Activated T-cell treated with anti-CD3 and anti-CD28 coated beads for 48 hours (primary cell): ENCODE measurements around the gene SLITRK1.

Experiments
- DNase-seq: peaks from one replicate; pipeline ENCODE4 v3.0.0-alpha.2; 2020; ENCODE audit warnings: low read depth

Gene SLITRK1

DNA sequence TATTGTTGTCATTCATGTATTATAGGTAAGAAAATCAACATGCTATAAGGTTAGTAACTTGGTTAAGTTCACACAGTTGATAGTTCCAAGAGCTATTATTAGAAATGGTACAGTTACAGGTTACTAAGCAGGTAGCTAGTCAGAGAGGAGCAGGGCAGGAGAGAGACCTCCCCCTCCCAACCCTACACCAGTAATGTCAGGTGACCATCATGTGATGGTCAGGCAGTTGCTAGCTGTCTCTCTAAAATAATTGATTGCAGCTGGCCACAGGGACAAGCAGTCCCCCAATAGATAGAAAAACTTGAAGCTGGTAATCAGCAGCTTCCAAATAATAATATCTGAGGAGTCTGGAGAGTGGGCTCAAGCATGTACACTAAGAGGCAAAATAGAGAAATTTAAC is 14.6 kb downstream of the SLITRK1 start:
- no peak for DNase-seq

DNA sequence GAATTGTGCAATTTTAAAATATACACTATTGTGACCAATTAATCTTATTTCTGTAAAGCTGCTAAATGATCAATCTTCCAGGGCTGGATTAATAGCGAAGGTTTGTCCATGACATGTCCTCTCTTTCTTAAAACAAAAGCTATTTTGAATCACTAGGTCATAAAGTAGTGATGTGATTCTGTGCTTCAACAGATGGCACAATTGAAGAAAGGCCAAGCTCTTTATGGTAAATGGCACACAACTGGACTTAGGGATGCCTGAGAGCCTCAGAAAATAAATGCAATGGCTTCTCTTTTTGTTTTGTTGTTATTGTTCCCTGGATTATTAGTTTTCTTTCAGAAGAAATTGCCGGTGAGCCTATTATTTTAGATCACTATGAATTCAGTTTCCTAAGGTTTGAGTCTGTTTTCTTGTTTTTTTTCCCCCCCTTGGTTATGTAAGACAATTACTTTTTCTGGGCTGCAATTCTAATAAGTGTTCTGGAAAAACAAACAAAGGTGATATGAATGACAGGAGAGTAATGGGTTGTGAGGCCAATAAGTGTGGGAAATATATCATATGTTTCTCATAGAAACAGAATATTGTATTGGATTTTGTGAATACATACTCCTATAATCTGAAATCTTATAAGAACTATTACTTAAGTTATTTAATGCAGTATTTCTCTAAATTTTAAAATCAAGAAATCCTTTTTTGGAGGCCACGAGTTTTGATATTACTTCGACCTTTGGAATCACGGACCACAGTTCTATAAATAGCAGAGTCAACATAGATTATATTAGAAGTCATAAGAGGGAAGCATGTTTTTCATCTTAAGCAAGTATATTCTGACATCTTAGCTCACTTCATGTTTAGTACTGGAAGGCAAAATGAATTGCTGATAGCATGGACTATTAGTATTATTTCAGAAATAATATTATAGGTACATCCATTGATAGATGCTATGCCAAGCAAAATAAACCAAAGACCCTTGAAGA is 16.8 kb downstream of the SLITRK1 start:
- DNase-seq: no peak

DNA sequence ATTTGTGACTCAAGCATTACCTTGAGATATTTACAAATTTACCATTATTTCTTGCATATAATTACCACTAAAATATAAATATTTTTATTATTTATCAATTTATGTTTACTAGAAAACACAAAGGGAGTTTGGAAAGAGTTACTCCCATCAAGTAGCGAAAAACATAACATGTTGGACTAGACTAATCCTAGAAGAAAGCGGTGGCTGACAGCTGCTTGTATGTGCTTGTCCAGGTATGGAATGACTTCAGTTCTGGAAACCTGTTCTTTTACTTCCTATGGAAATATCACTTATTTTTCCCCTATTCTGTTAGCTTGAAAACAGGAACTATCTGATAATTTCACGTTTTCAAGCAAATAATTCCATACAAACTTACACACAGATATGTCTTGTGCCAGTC is 28.5 kb downstream of the SLITRK1 start:
- no peak for DNase-seq

DNA sequence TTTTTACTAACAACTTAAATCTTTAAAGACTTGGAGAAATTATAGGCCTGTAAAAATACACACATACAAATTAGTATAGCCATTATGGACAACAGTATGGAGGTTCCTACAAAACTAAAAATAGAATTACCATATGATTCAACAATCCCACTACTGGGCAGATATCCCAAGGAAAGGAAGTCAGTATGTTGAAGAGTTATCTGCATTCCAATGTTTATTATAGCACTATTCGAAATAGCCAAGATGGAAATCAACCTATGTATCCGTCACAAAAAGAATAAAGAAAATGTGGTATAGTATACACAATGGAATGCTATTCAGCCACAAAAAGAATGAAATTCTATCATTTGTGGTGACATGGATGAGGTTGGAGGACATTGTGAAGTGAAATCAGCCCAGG is 37.2 kb downstream of the SLITRK1 start:
- DNase-seq: no peak

DNA sequence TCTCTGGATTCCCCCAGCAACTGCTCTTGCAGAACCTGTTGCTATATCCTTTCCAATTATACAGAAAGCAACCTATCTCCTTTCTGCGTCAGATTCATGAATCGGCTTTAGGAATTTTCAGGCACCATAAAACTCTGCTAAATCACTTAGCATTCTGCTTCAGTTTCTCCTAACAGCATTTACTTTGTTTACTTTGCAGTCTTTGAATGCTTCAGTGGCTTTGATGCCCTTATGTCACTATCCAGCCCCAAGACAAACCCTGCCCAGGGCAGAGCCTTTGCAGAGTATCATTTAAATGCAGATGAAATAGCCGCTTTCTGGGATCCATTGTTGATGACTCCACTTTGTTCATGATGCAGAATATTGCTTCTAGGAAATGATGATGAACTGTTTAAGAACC is 43.1 kb downstream of the SLITRK1 start:
- no peak for DNase-seq

DNA sequence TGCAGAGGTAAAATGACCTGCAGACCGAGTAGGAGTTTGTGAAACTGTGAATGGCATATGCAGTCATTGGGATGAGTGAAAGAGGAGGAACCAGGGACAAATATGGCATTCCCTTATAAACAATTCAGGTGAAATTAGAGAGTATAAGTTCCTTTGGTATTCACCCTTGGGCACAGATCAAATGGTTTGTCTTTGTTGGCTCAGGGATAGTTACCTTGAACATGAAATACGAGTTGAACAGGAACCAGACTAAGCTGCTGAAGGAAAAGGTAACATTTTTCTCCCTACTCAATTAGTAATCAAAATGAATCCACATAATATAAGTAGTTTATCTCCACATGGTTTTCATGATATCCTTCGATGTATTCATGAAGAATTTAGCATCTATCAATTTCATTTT is 50.5 kb downstream of the SLITRK1 start:
- DNase-seq: no peak

DNA sequence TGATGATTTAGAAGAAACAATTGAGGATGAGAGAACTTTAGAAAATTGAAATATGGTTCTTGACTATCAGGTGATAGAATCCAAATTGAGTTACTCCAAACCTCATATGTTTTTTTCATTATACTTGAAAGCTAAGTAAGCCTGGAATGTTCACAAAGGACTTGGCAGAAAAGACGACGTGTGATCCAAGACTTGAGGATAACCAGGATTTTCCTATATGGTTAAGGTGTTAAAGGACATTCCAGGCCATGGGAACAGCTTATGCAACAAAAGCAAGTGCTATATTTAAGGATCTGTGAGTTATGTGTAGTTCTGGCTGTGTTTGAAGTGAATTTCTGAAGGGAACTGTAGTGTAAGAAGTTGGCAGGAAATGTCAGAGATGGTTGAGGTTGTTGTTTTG is 52.5 kb downstream of the SLITRK1 start:
- DNase-seq: no peak

DNA sequence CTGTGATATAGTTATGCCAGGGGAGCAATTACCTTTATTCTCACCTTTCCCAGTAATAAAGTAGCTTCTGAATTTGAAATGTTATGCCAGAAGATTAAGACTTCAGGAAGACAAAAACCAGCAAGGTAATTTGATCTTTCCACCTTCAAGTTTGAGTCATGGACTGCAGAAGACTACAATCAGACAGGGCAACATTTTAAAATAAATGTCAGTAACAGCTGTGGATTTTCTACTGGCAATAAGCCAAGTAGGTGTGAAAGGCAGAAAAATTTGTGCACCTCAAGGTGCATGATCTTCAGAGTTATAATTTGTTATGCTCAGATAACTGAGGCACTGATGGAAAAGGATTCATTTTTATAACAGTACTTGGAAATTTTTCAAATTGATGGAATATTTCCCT is 54.9 kb downstream of the SLITRK1 start:
- DNase-seq: no peak
